HepG2 (cell line): ENCODE data around the gene FMOD. TPM values are rescaled to one million over a fixed set of nuclear protein-coding genes. Genes with fewer than 3 reads are reported as not detected.

ENCODE experiments used
- ATAC-seq: fragments of 200-7000 bp; cut with Tn5 transposase; 3 replicates; pipeline ENCODE4 v1.9.1; 2020; ENCODE audit warnings: mild to moderate bottlenecking, moderate library complexity
- BruUV-seq: library from RNA; stranded (reverse); fragments of 400-500 nt; replicated peaks from 2 replicates; lab custom pipeline; 2021; lab: Mats Ljungman, UMichigan
- CTCF ChIA-PET: fragments of 300-600 bp; formaldehyde crosslinking; extraction: SDS; loops from one replicate; lab custom pipeline; 2021; ENCODE audit warnings: low total read pairs, inconsistent platforms, low intra/inter-chr PET ratio; lab: Yijun Ruan, JAX
- POLR2A ChIA-PET: fragments of 350-600 bp; sonication (Branson Sonifier 250); formaldehyde crosslinking; loops from one replicate; lab custom pipeline; 2020; ENCODE audit warnings: antibody characterized with exemption, inconsistent platforms; lab: Yijun Ruan, JAX
- DNase-seq: peaks from one replicate; pipeline ENCODE4 v3.0.0-alpha.2; 2015; ENCODE audit warnings: low spot score
- FAIRE-seq: peaks from 3 replicates; lab custom pipeline; 2011; peaks lifted over from hg19 to GRCh38; lab: Jason Lieb, UNC
- H2AFZ ChIP-seq: one replicate; pipeline ENCODE4 v1.6.1; 2011; ENCODE audit warnings: low read length, inconsistent platforms
- H3K27ac ChIP-seq: fragments of 300-600 bp; 3 replicates; pipeline ENCODE4 v1.8.0; 2011; ENCODE audit warnings: mixed run types, mild to moderate bottlenecking, mixed read lengths, low read length, inconsistent platforms; ENCODE audit not compliant: insufficient read depth; ENCODE audit errors: extremely low read length
- H3K27me3 ChIP-seq, 2 experiments: fragments of 200-600 bp in 1 of 2; 2 replicates in 1 of 2; 3 replicates in 1 of 2; pipeline versions ENCODE4 v1.6.0 to v1.8.0; 2011; ENCODE audit warnings: low read length in 2 of 2, mild to moderate bottlenecking in 2 of 2, moderate library complexity in 2 of 2, inconsistent platforms in 1 of 2; ENCODE audit not compliant: insufficient read depth in 2 of 2, control insufficient read depth in 1 of 2
- H3K36me3 ChIP-seq, 2 experiments: fragments of 200-600 bp in 1 of 2; replicated peaks in 1 of 2; 2 replicates in 1 of 2; 3 replicates in 1 of 2; pipeline versions ENCODE4 v1.5.1 to v1.8.0; 2011; ENCODE audit warnings: low read length in 2 of 2, inconsistent platforms in 1 of 2; ENCODE audit not compliant: insufficient read depth in 2 of 2, control insufficient read depth in 1 of 2
- H3K4me1 ChIP-seq: 2 replicates; pipeline ENCODE4 v1.5.1; 2012; ENCODE audit warnings: low read length, inconsistent platforms; ENCODE audit not compliant: insufficient read depth
- H3K4me2 ChIP-seq: 2 replicates; pipeline ENCODE4 v1.6.0; 2011; ENCODE audit warnings: low read depth, low read length, inconsistent platforms
- H3K4me3 ChIP-seq, 3 experiments: fragments of 200-600 bp in 1 of 3; sonication (generic), shearing (Covaris generic) in 1 of 3; replicated peaks in 1 of 3; 2 replicates each; pipeline ENCODE4 v1.5.1; 2011 to 2016; ENCODE audit warnings: low read length in 3 of 3, inconsistent platforms in 2 of 3, low read depth in 2 of 3, mild to moderate bottlenecking in 2 of 3, control low read depth in 1 of 3, mixed read lengths in 1 of 3; ENCODE audit not compliant: insufficient read depth in 1 of 3
- H3K79me2 ChIP-seq: one replicate; pipeline ENCODE4 v1.6.1; 2011; ENCODE audit warnings: low read length, inconsistent platforms; ENCODE audit not compliant: insufficient read depth
- H3K9ac ChIP-seq: 2 replicates; pipeline ENCODE4 v1.6.0; 2011; ENCODE audit warnings: mild to moderate bottlenecking, low read depth, low read length, inconsistent platforms; ENCODE audit not compliant: insufficient read depth
- H3K9me3 ChIP-seq: 2 replicates; pipeline ENCODE4 v1.5.1; 2012; ENCODE audit warnings: mild to moderate bottlenecking, low read length
- H4K20me1 ChIP-seq: 2 replicates; pipeline ENCODE4 v1.6.0; 2011; ENCODE audit warnings: inconsistent platforms, mild to moderate bottlenecking, low read length, moderate library complexity; ENCODE audit not compliant: insufficient read depth
- BRCA1 ChIP-seq: sonication (generic); formaldehyde crosslinking; IDR thresholded peaks from 2 replicates; pipeline ENCODE4 v1.4.0; 2020; ENCODE audit warnings: missing genetic modification reagents
- ELF3 ChIP-seq: IDR thresholded peaks from 2 replicates; pipeline ENCODE4 v1.6.1; 2016; ENCODE audit warnings: missing genetic modification reagents, missing compliant biosample characterization
- ISL2 ChIP-seq: sonication (generic); formaldehyde crosslinking; IDR thresholded peaks from 2 replicates; pipeline ENCODE4 v1.5.0; 2020; ENCODE audit warnings: missing genetic modification reagents
- KAT8 ChIP-seq: IDR thresholded peaks from 2 replicates; pipeline ENCODE4 v1.6.1; 2016; ENCODE audit warnings: missing genetic modification reagents, missing compliant biosample characterization
- MAFG ChIP-seq: sonication (generic); formaldehyde crosslinking; IDR thresholded peaks from 2 replicates; pipeline ENCODE4 v1.5.1; 2020; ENCODE audit warnings: mild to moderate bottlenecking, missing genetic modification reagents
- MIXL1 ChIP-seq: IDR thresholded peaks from 2 replicates; pipeline ENCODE4 v1.6.1; 2016
- NCOR1 ChIP-seq: fragments of 200-600 bp; sonication (generic); IDR thresholded peaks from 2 replicates; pipeline ENCODE4 v1.7.0; 2017; ENCODE audit warnings: antibody characterized with exemption, low read length, borderline replicate concordance
- NKX3-1 ChIP-seq: sonication (generic); formaldehyde crosslinking; IDR thresholded peaks from 2 replicates; pipeline ENCODE4 v1.5.0; 2020; ENCODE audit warnings: missing genetic modification reagents
- NONO ChIP-seq, 2 experiments: fragments of 450-650 bp in 1 of 2; sonication (generic) in 1 of 2; formaldehyde crosslinking in 1 of 2; IDR thresholded peaks in 1 of 2; conservative IDR thresholded peaks in 1 of 2; 2 replicates each; pipeline versions ENCODE4 v1.6.1 to v1.8.0; 2017 to 2022; ENCODE audit warnings: mild to moderate bottlenecking in 1 of 2, missing genetic modification reagents in 1 of 2, moderate library complexity in 1 of 2
- SMARCE1 ChIP-seq: fragments of 450-650 bp; IDR thresholded peaks from 2 replicates; pipeline ENCODE4 v1.6.1; 2017; ENCODE audit warnings: borderline replicate concordance
- SUZ12 ChIP-seq: fragments of 150-350 bp; IDR thresholded peaks from 2 replicates; pipeline ENCODE4 v1.6.1; 2014; ENCODE audit warnings: low read depth, low read length
- TBX3 ChIP-seq: fragments of 450-650 bp; IDR thresholded peaks from 2 replicates; pipeline ENCODE4 v1.6.1; 2017; ENCODE audit warnings: antibody characterized with exemption, mild to moderate bottlenecking, inconsistent platforms, borderline replicate concordance
- TEAD3 ChIP-seq: optimal IDR thresholded peaks from 2 replicates; pipeline ENCODE3; 2016; ENCODE audit warnings: borderline replicate concordance
- ZFP62 ChIP-seq: sonication (generic); formaldehyde crosslinking; IDR thresholded peaks from 2 replicates; pipeline ENCODE4 v1.4.0; 2020; ENCODE audit warnings: missing genetic modification reagents
- ZNF160 ChIP-seq: sonication (generic); formaldehyde crosslinking; IDR thresholded peaks from 2 replicates; pipeline ENCODE4 v1.8.0; 2022; ENCODE audit warnings: mild to moderate bottlenecking, inconsistent platforms, missing genetic modification reagents
- ZNF496 ChIP-seq: sonication (generic); formaldehyde crosslinking; IDR thresholded peaks from 2 replicates; pipeline ENCODE4 v1.8.1; 2023; ENCODE audit warnings: mild to moderate bottlenecking, moderate library complexity, missing genetic modification reagents; ENCODE audit not compliant: insufficient replicate concordance
- ZNF570 ChIP-seq: sonication (generic); formaldehyde crosslinking; IDR thresholded peaks from 2 replicates; pipeline ENCODE4 v1.4.0; 2020; ENCODE audit warnings: mild to moderate bottlenecking, missing genetic modification reagents, borderline replicate concordance
- ZNF572 ChIP-seq: sonication (generic); formaldehyde crosslinking; IDR thresholded peaks from 2 replicates; pipeline ENCODE4 v1.5.1; 2020; ENCODE audit warnings: mild to moderate bottlenecking, missing genetic modification reagents
- ZNF775 ChIP-seq: sonication (generic); formaldehyde crosslinking; IDR thresholded peaks from 2 replicates; pipeline ENCODE4 v1.4.0; 2020; ENCODE audit warnings: missing genetic modification reagents, mild to moderate bottlenecking, moderate library complexity, borderline replicate concordance
- ZNF879 ChIP-seq: sonication (generic); formaldehyde crosslinking; IDR thresholded peaks from 2 replicates; pipeline ENCODE4 v1.8.1; 2023; ENCODE audit warnings: missing genetic modification reagents
- WGBS: methylation state at CpG from one replicate; pipeline ENCODE4 v1.1.6; 2017; ENCODE audit warnings: low lambda C conversion rate; 5-methylcytosine and 5-hydroxymethylcytosine counted together
- in situ Hi-C: cut with HindIII; loops from 2 replicates; pipeline ENCODE4 v1.10.0; 2017; ENCODE audit warnings: low pct_unique_long_range_greater_than_20kb; ENCODE audit not compliant: extremely low pct_ligation_motif_present
- intact Hi-C: fragments of 100-400 bp; cut with micrococcal nuclease; formaldehyde crosslinking; loops from one replicate; pipeline ENCODE4 v1.10.0; 2022; ENCODE audit not compliant: unreplicated experiment
- polyA plus RNA-seq, 8 experiments: library from polyadenylated mRNA; depleted of rRNA in 3 of 8; stranded (reverse) in 7 of 8; unstranded in 1 of 8; fragments of >200 nt; fragmentation: Illumina TruSeq in 4 of 8; extraction: Trizol in 4 of 8; gene quantifications; 2 replicates each; pipeline versions ENCODE4 v1.2.1 to v1.2.3, GENCODE V29; 2011 to 2016; ENCODE audit warnings: low read depth in 4 of 8, missing spikeins in 1 of 8, mixed read lengths in 1 of 8; ENCODE audit not compliant: insufficient read depth in 1 of 8
- total RNA-seq, 5 experiments: library from RNA; depleted of rRNA; stranded (reverse); fragments of >200 nt; fragmentation: Illumina TruSeq; extraction: Trizol; gene quantifications; 2 replicates each; pipeline ENCODE4 v1.2.3, GENCODE V29; 2016; ENCODE audit warnings: low read depth in 1 of 5
- TF ChIP-seq, protein P1 (sequence below): sonication (generic); formaldehyde crosslinking; IDR thresholded peaks from 2 replicates; pipeline ENCODE4 v1.4.0; 2020; ENCODE audit warnings: mild to moderate bottlenecking, missing genetic modification reagents
- TF ChIP-seq, protein P2 (sequence below): sonication (generic); formaldehyde crosslinking; IDR thresholded peaks from 2 replicates; pipeline ENCODE4 v1.4.0; 2020; ENCODE audit warnings: missing genetic modification reagents, borderline replicate concordance
- TF ChIP-seq, protein P3 (sequence below), 2 experiments: sonication (generic) in 1 of 2; formaldehyde crosslinking in 1 of 2; IDR thresholded peaks; 2 replicates each; pipeline versions ENCODE4 v1.4.0 to v1.6.1; 2018 to 2020; ENCODE audit warnings: missing genetic modification reagents in 2 of 2, borderline replicate concordance in 1 of 2, low read depth in 1 of 2, mild to moderate bottlenecking in 1 of 2, missing biosample characterization in 1 of 2

The FMOD gene
- total and polyA plus RNA-seq, 2 of the 13 experiments (the other 11 are each of a cell fraction or from before 2014, with no cell fraction given), result 0.08 TPM; not detected in 1

DNA sequence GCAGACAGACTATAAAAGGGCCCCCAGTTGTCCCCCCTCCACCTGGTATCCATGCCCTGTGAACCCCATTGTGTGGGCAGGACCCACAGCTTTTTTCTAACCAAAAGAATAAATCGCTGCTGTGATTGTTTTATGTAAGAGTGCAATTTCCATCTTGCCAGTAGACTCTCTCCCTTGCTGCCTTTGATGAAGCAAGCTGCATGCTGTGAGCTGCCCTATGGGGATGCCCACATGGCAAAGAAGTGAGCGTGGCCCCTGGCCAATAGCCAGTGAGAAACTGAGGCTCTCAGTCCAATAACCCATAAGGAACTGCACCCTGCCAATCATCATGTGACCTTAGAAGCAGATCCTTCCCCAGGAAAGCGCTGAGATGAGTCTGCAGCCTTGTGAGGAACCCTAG, 37.8 kb upstream of the FMOD start (continued):
- TF ChIP-seq TEAD3, result no peak
- no peak for TF ChIP-seq BRCA1
- TF ChIP-seq ZNF775, result no peak
- no peak for TF ChIP-seq NCOR1
- no peak for TF ChIP-seq ZNF570 (CRISPR knock-in tag)
- TF ChIP-seq NKX3-1 (CRISPR knock-in tag), result no peak
- no peak for TF ChIP-seq ZNF572 (CRISPR knock-in tag)

DNA sequence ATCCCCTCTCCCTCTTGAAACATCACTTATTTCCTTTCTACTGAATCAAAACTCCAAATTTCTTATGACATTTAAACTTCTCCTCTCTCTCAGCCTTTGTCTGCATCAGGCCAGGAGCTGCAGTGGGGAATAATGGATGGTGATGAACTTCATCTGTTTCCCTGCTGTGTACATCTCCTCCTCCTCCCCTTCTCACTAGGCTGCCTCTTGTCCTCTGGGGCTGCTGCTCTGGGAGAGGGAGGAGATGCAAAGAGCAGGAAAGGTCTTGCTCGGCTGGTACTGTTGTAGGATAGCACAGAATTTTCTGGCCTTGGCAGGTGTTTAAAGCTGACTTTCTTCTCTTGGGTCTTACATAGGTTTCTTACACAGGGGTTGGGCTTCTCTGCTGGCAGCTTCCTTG, 31.1 kb upstream of the FMOD start:
- intact Hi-C loops, result no loop called here
- H3K9ac ChIP-seq, result no peak overlapping the region
- H3K79me2 ChIP-seq, result no peaks in the 10 kb centered on the region
- POLR2A ChIA-PET, result no interaction called here
- 0% methylated on average over 1 of the region's 1 CpG for WGBS
- FAIRE-seq (no peak), ATAC-seq (no peak), DNase-seq (no peak)
- no peak overlapping the region for H3K4me2 ChIP-seq
- CTCF ChIA-PET, result no interaction called here
- TF ChIP-seq KAT8 (no peak), SUZ12 (no peak), ELF3 (CRISPR knock-in tag) (no peak), ZNF496 (no peak), ISL2 (CRISPR knock-in tag) (no peak), NONO (IDR thresholded peaks at IDR 0.05) (no peak), NONO (CRISPR knock-in tag; conservative IDR thresholded peaks at IDR 0.05) (no peak), ZNF879 (CRISPR knock-in tag) (no peak), MIXL1 (CRISPR knock-in tag) (no peak), TBX3 (no peak), MAFG (CRISPR knock-in tag) (no peak), ZNF160 (CRISPR knock-in tag) (no peak), ZFP62 (CRISPR knock-in tag) (no peak), SMARCE1 (no peak)
- TF ChIP-seq, protein P1, sequence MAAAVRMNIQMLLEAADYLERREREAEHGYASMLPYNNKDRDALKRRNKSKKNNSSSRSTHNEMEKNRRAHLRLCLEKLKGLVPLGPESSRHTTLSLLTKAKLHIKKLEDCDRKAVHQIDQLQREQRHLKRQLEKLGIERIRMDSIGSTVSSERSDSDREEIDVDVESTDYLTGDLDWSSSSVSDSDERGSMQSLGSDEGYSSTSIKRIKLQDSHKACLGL (CRISPR knock-in tag), result no peak
- TF ChIP-seq, protein P2, sequence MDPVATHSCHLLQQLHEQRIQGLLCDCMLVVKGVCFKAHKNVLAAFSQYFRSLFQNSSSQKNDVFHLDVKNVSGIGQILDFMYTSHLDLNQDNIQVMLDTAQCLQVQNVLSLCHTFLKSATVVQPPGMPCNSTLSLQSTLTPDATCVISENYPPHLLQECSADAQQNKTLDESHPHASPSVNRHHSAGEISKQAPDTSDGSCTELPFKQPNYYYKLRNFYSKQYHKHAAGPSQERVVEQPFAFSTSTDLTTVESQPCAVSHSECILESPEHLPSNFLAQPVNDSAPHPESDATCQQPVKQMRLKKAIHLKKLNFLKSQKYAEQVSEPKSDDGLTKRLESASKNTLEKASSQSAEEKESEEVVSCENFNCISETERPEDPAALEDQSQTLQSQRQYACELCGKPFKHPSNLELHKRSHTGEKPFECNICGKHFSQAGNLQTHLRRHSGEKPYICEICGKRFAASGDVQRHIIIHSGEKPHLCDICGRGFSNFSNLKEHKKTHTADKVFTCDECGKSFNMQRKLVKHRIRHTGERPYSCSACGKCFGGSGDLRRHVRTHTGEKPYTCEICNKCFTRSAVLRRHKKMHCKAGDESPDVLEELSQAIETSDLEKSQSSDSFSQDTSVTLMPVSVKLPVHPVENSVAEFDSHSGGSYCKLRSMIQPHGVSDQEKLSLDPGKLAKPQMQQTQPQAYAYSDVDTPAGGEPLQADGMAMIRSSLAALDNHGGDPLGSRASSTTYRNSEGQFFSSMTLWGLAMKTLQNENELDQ (CRISPR knock-in tag), result no peak
- TF ChIP-seq, protein P3, sequence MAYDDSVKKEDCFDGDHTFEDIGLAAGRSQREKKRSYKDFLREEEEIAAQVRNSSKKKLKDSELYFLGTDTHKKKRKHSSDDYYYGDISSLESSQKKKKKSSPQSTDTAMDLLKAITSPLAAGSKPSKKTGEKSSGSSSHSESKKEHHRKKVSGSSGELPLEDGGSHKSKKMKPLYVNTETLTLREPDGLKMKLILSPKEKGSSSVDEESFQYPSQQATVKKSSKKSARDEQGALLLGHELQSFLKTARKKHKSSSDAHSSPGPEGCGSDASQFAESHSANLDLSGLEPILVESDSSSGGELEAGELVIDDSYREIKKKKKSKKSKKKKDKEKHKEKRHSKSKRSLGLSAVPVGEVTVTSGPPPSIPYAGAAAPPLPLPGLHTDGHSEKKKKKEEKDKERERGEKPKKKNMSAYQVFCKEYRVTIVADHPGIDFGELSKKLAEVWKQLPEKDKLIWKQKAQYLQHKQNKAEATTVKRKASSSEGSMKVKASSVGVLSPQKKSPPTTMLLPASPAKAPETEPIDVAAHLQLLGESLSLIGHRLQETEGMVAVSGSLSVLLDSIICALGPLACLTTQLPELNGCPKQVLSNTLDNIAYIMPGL (CRISPR knock-in tag; IDR thresholded peaks at IDR 0.05; ENCODE audit: borderline replicate concordance in 1 of 2, low read depth in 1 of 2), result no peak
- H4K20me1 ChIP-seq, result no peaks in the 10 kb centered on the region
- H3K27ac ChIP-seq, result no peak overlapping the region
- no peak overlapping the region for H2AFZ ChIP-seq
- in situ Hi-C loops, result no loop called here
- no peak overlapping the region for H3K4me3 ChIP-seq
- BruUV-seq, result no TSS peak
- H3K27me3 ChIP-seq, result no peaks in the 10 kb centered on the region; a peak in 1 of 5 replicates
- no peaks in the 10 kb centered on the region for H3K4me1 ChIP-seq
- no peaks in the 10 kb centered on the region for H3K9me3 ChIP-seq
- no peaks in the 10 kb centered on the region for H3K36me3 ChIP-seq
